Measurements from ENCODE around the gene KRI1. TPM values are rescaled to one million over a fixed set of nuclear protein-coding genes. Genes with fewer than 3 reads are reported as not detected.
A peak's percentile ranks its signal among the peaks of the same experiment; 100 is the strongest.

KRI1 gene
- total RNA-seq, 1 experiment from 2014 or later = 24.5 TPM

GRCh38 chr19:10517361-10517759 lies 48.5 kb downstream of the KRI1 start, which contains the start of gene S1PR5:
S1PR5 (minus strand) TSS chr19:10517447; CDS start chr19:10515011, 2,436 bp downstream.
- no TSS peak for BruUV-seq (replicated peaks)
- H2AFZ ChIP-seq = peak within 1 kb of the TSS; percentile 97
- H3K9me3 ChIP-seq (ENCODE audit: insufficient read depth, low read depth) = no peaks in the 10 kb centered on the region
- intact Hi-C loops (cut with micrococcal nuclease; ENCODE audit: unreplicated experiment) = no loop called here
- peak within 1 kb of the TSS; percentile 82 for H3K4me3 ChIP-seq
- no peaks in the 10 kb centered on the region for H3K79me2 ChIP-seq (ENCODE audit: low read depth)
- H4K20me1 ChIP-seq (ENCODE audit: insufficient read depth) = 0 out of 2 replicates have a peak, but pooled peaks cover 4% of the 10 kb centered on the region
- H3K27me3 ChIP-seq (ENCODE audit: insufficient read depth, low read depth) = peaks cover 4% of the 10 kb centered on the region; the same call in 1 of the 2 replicates
- H3K4me2 ChIP-seq = peak within 1 kb of the TSS; percentile 97
- H3K27ac ChIP-seq = no peak within 1 kb of the TSS
- H3F3A ChIP-seq (ENCODE audit: insufficient read depth, low read depth) = peaks cover 37% of the 10 kb centered on the region
- H3K9me2 ChIP-seq (ENCODE audit: insufficient read depth) = no peaks in the 10 kb centered on the region
- CTCF ChIA-PET = interaction anchor here (0.6 kb wide), 1 partner anchor 14 kb away, joined by 6 read pairs; no protein-coding TSS in a partner anchor
- H3K4me1 ChIP-seq (replicated peaks; ENCODE audit: insufficient read depth) = peaks cover 28% of the 10 kb centered on the region
- POLR2A ChIA-PET (ENCODE audit: unreplicated experiment) = no interaction called here
- no peaks in the 10 kb centered on the region for H3K36me3 ChIP-seq (ENCODE audit: low read depth)
- TF ChIP-seq CTCF (conservative IDR thresholded peaks at IDR 0.05) = no peak; the same call in 1 of the 2 replicates
- no peak for TF ChIP-seq EZH2 (IDR thresholded peaks at IDR 0.05; ENCODE audit: low read depth)
- peak in 1 of 2 experiments; percentile 58 for DNase-seq

GRCh38 chr19:10516671-10517286 lies 49.0 kb downstream of the KRI1 start:
- Histone ChIP-seq H3F3A (ENCODE audit: insufficient read depth, low read depth) (peaks cover 37% of the 10 kb centered on the region), H4K20me1 (ENCODE audit: insufficient read depth) (0 out of 2 replicates have a peak, but pooled peaks cover 4% of the 10 kb centered on the region), H3K36me3 (ENCODE audit: low read depth) (no peaks in the 10 kb centered on the region), H3K4me3 (peak overlapping the region; percentile 82), H3K9me3 (ENCODE audit: insufficient read depth, low read depth) (no peaks in the 10 kb centered on the region), H3K27me3 (ENCODE audit: insufficient read depth, low read depth) (peaks cover 4% of the 10 kb centered on the region; the same call in 1 of the 2 replicates), H2AFZ (peak overlapping the region; percentile 97), H3K79me2 (ENCODE audit: low read depth) (no peaks in the 10 kb centered on the region), H3K4me1 (replicated peaks; ENCODE audit: insufficient read depth) (peaks cover 28% of the 10 kb centered on the region), H3K27ac (no peak overlapping the region), H3K9me2 (ENCODE audit: insufficient read depth) (no peaks in the 10 kb centered on the region), H3K4me2 (peak overlapping the region; percentile 97)
- ChIA-PET POLR2A (ENCODE audit: unreplicated experiment) (no interaction called here), CTCF (interaction anchor here (0.6 kb wide), 1 partner anchor 13 kb away, joined by 6 read pairs; no protein-coding TSS in a partner anchor)
- no TSS peak for BruUV-seq (replicated peaks)
- peak; percentile 30 to 43 for DNase-seq
- no peak for TF ChIP-seq CTCF (conservative IDR thresholded peaks at IDR 0.05)
- no peak for TF ChIP-seq EZH2 (IDR thresholded peaks at IDR 0.05; ENCODE audit: low read depth)
- intact Hi-C loops (cut with micrococcal nuclease; ENCODE audit: unreplicated experiment) = no loop called here

GRCh38 chr19:10516064-10516385 lies 49.8 kb downstream of the KRI1 start:
- no peaks in the 10 kb centered on the region for H3K79me2 ChIP-seq (ENCODE audit: low read depth)
- POLR2A ChIA-PET (ENCODE audit: unreplicated experiment) = no interaction called here
- intact Hi-C loops (cut with micrococcal nuclease; ENCODE audit: unreplicated experiment) = no loop called here
- H3K27me3 ChIP-seq (ENCODE audit: insufficient read depth, low read depth) = peaks cover 4% of the 10 kb centered on the region; the same call in 1 of the 2 replicates
- no peaks in the 10 kb centered on the region for H3K36me3 ChIP-seq (ENCODE audit: low read depth)
- H3F3A ChIP-seq (ENCODE audit: insufficient read depth, low read depth) = peaks cover 37% of the 10 kb centered on the region
- no peak for DNase-seq
- no peaks in the 10 kb centered on the region for H3K9me3 ChIP-seq (ENCODE audit: insufficient read depth, low read depth)
- peaks cover 24% of the 10 kb centered on the region for H3K4me1 ChIP-seq (replicated peaks; ENCODE audit: insufficient read depth)
- TF ChIP-seq EZH2 (IDR thresholded peaks at IDR 0.05; ENCODE audit: low read depth) (no peak), CTCF (conservative IDR thresholded peaks at IDR 0.05) (no peak)
- peak overlapping the region; percentile 97; the same call in 1 of the 2 replicates for H3K4me2 ChIP-seq
- H2AFZ ChIP-seq = no peak overlapping the region
- BruUV-seq (replicated peaks) = no TSS peak
- CTCF ChIA-PET = no interaction called here
- H4K20me1 ChIP-seq (ENCODE audit: insufficient read depth) = 0 out of 2 replicates have a peak, but pooled peaks cover 4% of the 10 kb centered on the region
- no peaks in the 10 kb centered on the region for H3K9me2 ChIP-seq (ENCODE audit: insufficient read depth)
- no peak overlapping the region for H3K27ac ChIP-seq
- no peak overlapping the region for H3K4me3 ChIP-seq
